Colonic mucosa (tissue), 4 donors: ENCODE data around the gene CA12. TPM values are rescaled to one million over a fixed set of nuclear protein-coding genes. Genes with fewer than 3 reads are reported as not detected.

Experiments used
- DNase-seq: peaks from one replicate; pipeline ENCODE4 v3.0.0-alpha.2; 2020
- H3K27ac ChIP-seq: fragments of 200-600 bp; one replicate; pipeline ENCODE4 v1.8.0; 2021
- H3K27me3 ChIP-seq: fragments of 200-600 bp; one replicate; pipeline ENCODE4 v1.8.0; 2021
- H3K36me3 ChIP-seq: fragments of 200-600 bp; one replicate; pipeline ENCODE4 v1.8.0; 2021
- H3K4me1 ChIP-seq: fragments of 200-600 bp; one replicate; pipeline ENCODE4 v1.8.0; 2021; ENCODE audit warnings: mild to moderate bottlenecking
- H3K4me3 ChIP-seq: fragments of 200-600 bp; one replicate; pipeline ENCODE4 v1.8.0; 2021
- H3K9ac ChIP-seq, 2 donors: one replicate each; pipeline ENCODE4 v1.7.0; 2013; ENCODE audit warnings: control low read depth in 2 of 2, low read depth in 2 of 2, low read length in 2 of 2
- H3K9me3 ChIP-seq: fragments of 200-600 bp; one replicate; pipeline ENCODE4 v1.8.0; 2021
- intact Hi-C: fragments of 100-400 bp; cut with DNase I; formaldehyde crosslinking; loops from one replicate; pipeline ENCODE4 v1.14.1; 2022
- total RNA-seq, 2 donors: library from RNA; stranded (reverse); fragmentation: NEBNext Ultra II Directional in 1 of 2; extraction: Animal tissue kit (Norgen Biotek cat#: 25700) in 1 of 2; gene quantifications; one replicate each; pipeline ENCODE4 v1.2.1, GENCODE V29; 2021
- TF ChIP-seq, protein P1 (sequence below): fragments of 200-600 bp; IDR thresholded peaks from one replicate; pipeline ENCODE4 v1.8.0; 2022; ENCODE audit warnings: antibody characterized with exemption, mild to moderate bottlenecking
- donor health status: healthy.
- donor health status: DM: no; HTN: no; CAD: no.
- donor health status: DM: no; HTN: no; CAD: no.

CA12 gene
- total RNA-seq, 2 donors from 2014 or later: 290 to 339 TPM

DNA sequence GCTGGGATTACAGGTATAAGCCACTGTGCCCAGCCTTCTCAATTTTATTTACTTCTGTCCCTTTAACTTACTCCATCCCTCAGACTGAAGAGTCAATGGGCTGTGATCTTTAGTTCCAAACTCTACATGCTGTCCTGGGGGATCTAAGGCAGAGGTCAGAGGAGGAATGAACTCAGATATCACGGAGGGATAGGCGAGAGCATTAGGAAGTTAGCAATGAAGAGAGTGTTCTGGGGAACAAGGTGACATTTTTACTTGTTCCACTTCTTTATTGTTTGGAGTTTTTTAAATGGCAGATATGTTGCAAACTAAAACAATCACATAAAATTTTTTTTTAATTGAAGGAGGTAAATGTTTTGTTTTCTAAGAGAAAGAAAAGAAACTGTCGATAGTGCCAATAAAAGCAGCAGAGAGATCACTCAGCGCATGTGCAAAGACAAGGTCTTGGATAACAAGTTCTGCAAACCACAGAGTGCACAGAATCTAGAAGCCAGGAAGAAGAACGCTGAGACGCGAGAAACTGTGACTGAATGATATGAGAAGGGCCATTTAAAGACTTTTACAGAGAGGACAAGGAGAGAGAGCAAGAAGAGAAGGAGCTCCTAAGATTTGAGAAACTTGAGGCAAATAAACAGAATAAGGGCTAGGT, 10.8 kb upstream of the CA12 start:
- no peaks in the 10 kb centered on the region for H3K36me3 ChIP-seq
- H3K9me3 ChIP-seq: no peaks in the 10 kb centered on the region
- H3K4me3 ChIP-seq: no peak overlapping the region
- no peaks in the 10 kb centered on the region for H3K27me3 ChIP-seq
- peaks cover 10% of the 10 kb centered on the region for H3K4me1 ChIP-seq
- peak overlapping the region in 1 of 2 donors; percentile 21 for H3K9ac ChIP-seq
- peak; percentile 46 for DNase-seq
- H3K27ac ChIP-seq: no peak overlapping the region
- intact Hi-C loops: no loop called here
- TF ChIP-seq, protein P1, sequence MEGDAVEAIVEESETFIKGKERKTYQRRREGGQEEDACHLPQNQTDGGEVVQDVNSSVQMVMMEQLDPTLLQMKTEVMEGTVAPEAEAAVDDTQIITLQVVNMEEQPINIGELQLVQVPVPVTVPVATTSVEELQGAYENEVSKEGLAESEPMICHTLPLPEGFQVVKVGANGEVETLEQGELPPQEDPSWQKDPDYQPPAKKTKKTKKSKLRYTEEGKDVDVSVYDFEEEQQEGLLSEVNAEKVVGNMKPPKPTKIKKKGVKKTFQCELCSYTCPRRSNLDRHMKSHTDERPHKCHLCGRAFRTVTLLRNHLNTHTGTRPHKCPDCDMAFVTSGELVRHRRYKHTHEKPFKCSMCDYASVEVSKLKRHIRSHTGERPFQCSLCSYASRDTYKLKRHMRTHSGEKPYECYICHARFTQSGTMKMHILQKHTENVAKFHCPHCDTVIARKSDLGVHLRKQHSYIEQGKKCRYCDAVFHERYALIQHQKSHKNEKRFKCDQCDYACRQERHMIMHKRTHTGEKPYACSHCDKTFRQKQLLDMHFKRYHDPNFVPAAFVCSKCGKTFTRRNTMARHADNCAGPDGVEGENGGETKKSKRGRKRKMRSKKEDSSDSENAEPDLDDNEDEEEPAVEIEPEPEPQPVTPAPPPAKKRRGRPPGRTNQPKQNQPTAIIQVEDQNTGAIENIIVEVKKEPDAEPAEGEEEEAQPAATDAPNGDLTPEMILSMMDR: no peak

DNA sequence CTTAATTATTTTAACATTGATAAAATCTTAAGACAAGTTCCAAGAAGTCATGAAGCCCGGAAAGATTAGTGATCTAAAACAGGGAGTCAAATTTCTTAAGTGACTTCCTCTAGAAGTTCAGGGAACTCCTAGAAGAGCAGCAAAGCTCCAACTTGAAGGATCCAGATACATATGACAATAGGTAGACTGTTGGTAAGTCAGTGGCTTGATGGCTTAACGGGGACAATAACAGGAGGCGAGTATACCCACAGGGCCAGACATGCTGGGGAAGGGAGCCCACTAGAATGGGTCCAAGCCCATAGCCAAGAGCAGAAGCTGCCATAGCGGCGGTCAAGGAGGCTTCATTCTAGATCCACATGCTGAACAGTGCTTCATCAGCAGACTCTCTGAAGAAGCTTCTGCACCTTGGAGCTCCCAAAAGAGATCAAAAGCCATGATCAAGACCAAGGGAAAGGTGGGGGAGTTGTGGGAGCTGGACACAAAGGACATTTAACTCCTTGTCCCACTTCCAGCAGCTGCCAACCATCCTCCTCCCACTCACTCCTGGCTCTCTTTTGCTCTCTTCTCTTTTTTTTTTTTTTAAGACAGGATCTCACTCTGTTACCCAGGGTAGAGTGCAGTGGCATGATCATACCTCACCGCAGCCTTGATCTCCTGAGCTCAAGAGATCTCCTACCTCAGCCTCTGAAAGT, 10.2 kb upstream of the CA12 start:
- H3K36me3 ChIP-seq: no peaks in the 10 kb centered on the region
- H3K9ac ChIP-seq: peak overlapping the region in 1 of 2 donors; percentile 21
- peaks cover 10% of the 10 kb centered on the region for H3K4me1 ChIP-seq
- no peaks in the 10 kb centered on the region for H3K27me3 ChIP-seq
- no peak overlapping the region for H3K4me3 ChIP-seq
- H3K27ac ChIP-seq: no peak overlapping the region
- intact Hi-C loops: no loop called here
- H3K9me3 ChIP-seq: no peaks in the 10 kb centered on the region
- TF ChIP-seq, protein P1: no peak
- DNase-seq: no peak

DNA sequence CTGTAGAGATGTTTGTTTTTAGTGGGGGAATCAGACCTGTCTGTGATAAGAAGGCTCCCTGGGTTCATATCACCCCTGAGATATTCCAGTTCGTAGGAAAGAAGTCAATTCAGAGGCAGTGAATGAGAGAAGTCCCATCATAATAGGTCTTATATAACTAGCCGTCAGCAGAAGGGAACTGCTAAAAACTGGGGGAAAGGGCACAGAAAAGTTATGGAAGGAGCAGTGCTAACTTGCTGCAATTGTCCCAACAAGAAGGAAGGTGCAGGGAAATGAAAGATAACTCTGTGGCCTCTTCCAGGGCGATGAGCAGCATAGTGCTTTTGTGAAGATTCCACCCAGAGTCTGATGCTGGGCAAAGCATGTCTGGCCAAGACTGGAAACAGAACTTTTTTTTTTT, 9.0 kb upstream of the CA12 start:
- DNase-seq: no peak
- Histone ChIP-seq H3K9me3 (no peaks in the 10 kb centered on the region), H3K36me3 (no peaks in the 10 kb centered on the region), H3K9ac (peak overlapping the region in 1 of 2 donors; percentile 76), H3K27ac (no peak overlapping the region), H3K27me3 (no peaks in the 10 kb centered on the region), H3K4me3 (no peak overlapping the region), H3K4me1 (peaks cover 4% of the 10 kb centered on the region)
- intact Hi-C loops: no loop called here
- TF ChIP-seq, protein P1: no peak

DNA sequence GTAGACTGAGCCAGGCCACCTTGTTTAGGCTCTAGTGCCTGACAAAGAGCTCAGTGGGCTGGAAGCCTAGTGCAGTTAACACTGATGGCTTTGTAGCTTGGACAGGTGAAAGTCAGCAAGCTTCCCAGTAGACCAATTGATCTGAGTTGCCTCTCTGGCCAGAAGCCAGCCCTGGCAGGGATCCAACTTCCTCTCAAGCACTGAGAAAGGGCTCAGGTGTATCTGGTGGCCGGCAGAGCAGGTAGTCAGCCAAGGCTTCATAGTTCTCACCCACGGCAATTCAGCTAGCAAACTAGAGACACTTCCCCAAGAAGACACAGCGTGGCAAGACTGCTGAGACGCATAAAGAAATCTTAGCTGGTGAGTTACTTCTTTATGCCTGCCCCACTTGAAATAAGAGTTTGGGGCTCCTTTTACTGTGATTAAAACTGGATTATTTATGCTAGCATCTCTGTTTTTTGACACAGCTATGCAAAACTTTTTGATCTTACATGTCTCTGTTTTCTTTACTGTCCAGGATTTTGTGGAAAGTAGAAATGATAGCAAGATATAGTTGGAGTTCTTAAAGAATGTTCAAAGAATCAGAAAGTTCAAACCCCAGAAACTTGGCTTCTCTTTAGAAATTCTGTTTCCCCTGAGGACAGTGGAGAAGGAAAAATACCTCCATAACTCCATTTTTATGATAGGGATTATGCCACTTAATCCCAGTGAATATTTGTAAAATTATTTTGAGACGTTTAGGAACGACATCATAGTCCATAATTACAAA, 8.4 kb upstream of the CA12 start:
- Histone ChIP-seq H3K4me3 (no peak overlapping the region), H3K27ac (peak overlapping the region; percentile 40), H3K36me3 (no peaks in the 10 kb centered on the region), H3K9me3 (no peaks in the 10 kb centered on the region), H3K27me3 (no peaks in the 10 kb centered on the region), H3K4me1 (peaks cover 4% of the 10 kb centered on the region), H3K9ac (peak overlapping the region in 1 of 2 donors; percentile 76)
- intact Hi-C loops: no loop called here
- peak; percentile 98 for DNase-seq
- TF ChIP-seq, protein P1: no peak

DNA sequence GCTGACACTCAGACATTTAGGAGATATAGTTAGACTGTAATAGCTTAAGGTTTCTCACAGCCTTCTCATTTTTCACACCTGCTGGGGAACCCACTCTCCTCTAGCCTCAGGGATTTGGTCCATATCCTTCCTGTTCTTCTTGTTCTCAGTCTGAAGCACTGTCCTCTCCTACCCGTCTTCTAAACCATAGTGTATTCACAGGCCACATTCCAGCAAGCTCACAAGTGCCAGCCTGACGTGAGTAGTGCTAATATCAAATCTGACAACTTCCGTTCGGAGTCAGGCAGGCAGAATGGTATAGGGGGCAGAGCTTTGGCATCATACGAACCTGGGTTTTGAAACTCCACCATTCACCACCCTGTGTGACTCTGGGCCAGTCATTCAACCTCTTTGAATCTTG, 6.9 kb upstream of the CA12 start:
- no peak overlapping the region for H3K27ac ChIP-seq
- no peak for DNase-seq

More for the DNA sequence above, 6.9 kb upstream of the CA12 start:
- Histone ChIP-seq H3K9me3 (no peaks in the 10 kb centered on the region), H3K27me3 (no peaks in the 10 kb centered on the region), H3K9ac (no peak overlapping the region), H3K4me1 (peaks cover 4% of the 10 kb centered on the region), H3K4me3 (no peak overlapping the region), H3K36me3 (no peaks in the 10 kb centered on the region)
- TF ChIP-seq, protein P1: no peak
- intact Hi-C loops: no loop called here
